GM21786 (cell line): Measurements from ENCODE around the gene WSCD1.

ENCODE experiments used
- ATAC-seq: cut with Tn5 transposase; IDR thresholded peaks from one replicate; pipeline ENCODE4 v1.9.1; 2021; ENCODE audit not compliant: unreplicated experiment

The WSCD1 gene

GRCh38 chr17:6069539-6070429 lies at the start of gene WSCD1:
TSS of gene WSCD1 (plus strand) at chr17:6070379. CDS start at chr17:6080659, 10,280 bp downstream.
- ATAC-seq = no peak

GRCh38 chr17:6021011-6021400 lies 49.2 kb upstream of the WSCD1 start:
- ATAC-seq = no peak

- ATAC-seq = no peak
These were observed 48.6 kb upstream of the WSCD1 start for GRCh38 chr17:6021627-6022026.

- no peak for ATAC-seq
These were observed 46.9 kb upstream of the WSCD1 start for GRCh38 chr17:6023036-6023831.

- no peak for ATAC-seq
These were observed 45.6 kb upstream of the WSCD1 start for GRCh38 chr17:6024576-6024975.

- no peak for ATAC-seq
These were observed 42.7 kb upstream of the WSCD1 start for GRCh38 chr17:6027342-6028024.

- ATAC-seq = no peak
These were observed 41.9 kb upstream of the WSCD1 start for GRCh38 chr17:6028294-6028693.

- ATAC-seq = no peak
These were observed 34.3 kb upstream of the WSCD1 start for GRCh38 chr17:6035801-6036394.

GRCh38 chr17:6040504-6040903 lies 29.7 kb upstream of the WSCD1 start:
- ATAC-seq = no peak

- no peak for ATAC-seq
These were observed 28.9 kb upstream of the WSCD1 start for GRCh38 chr17:6041246-6041645.

GRCh38 chr17:6043405-6043804 lies 26.8 kb upstream of the WSCD1 start:
- ATAC-seq = no peak

- no peak for ATAC-seq
These were observed 25.9 kb upstream of the WSCD1 start for GRCh38 chr17:6044261-6044660.

- no peak for ATAC-seq
These were observed 24.4 kb upstream of the WSCD1 start for GRCh38 chr17:6045621-6046357.

GRCh38 chr17:6046431-6046830 lies 23.7 kb upstream of the WSCD1 start:
- ATAC-seq = no peak

GRCh38 chr17:6046931-6047330 lies 23.2 kb upstream of the WSCD1 start:
- no peak for ATAC-seq

GRCh38 chr17:6047966-6048365 lies 22.2 kb upstream of the WSCD1 start:
- no peak for ATAC-seq

- no peak for ATAC-seq
These were observed 21.7 kb upstream of the WSCD1 start for GRCh38 chr17:6048486-6048885.

GRCh38 chr17:6052926-6053325 lies 17.3 kb upstream of the WSCD1 start:
- no peak for ATAC-seq

- ATAC-seq = no peak
These were observed 15.8 kb upstream of the WSCD1 start for GRCh38 chr17:6054372-6054771.

- ATAC-seq = no peak
These were observed 14.1 kb upstream of the WSCD1 start for GRCh38 chr17:6056104-6056503.
